HepG2 (cell line): ENCODE data around the gene CHKB. TPM values are rescaled to one million over a fixed set of nuclear protein-coding genes. Genes with fewer than 3 reads are reported as not detected.

Source experiments
- ATAC-seq: fragments of 200-7000 bp; cut with Tn5 transposase; 3 replicates; pipeline ENCODE4 v1.9.1; 2020; ENCODE audit warnings: mild to moderate bottlenecking, moderate library complexity
- BruUV-seq: library from RNA; stranded (reverse); fragments of 400-500 nt; replicated peaks from 2 replicates; lab custom pipeline; 2021; lab: Mats Ljungman, UMichigan
- CTCF ChIA-PET: fragments of 300-600 bp; formaldehyde crosslinking; extraction: SDS; loops from one replicate; lab custom pipeline; 2021; ENCODE audit warnings: low total read pairs, inconsistent platforms, low intra/inter-chr PET ratio; lab: Yijun Ruan, JAX
- POLR2A ChIA-PET: fragments of 350-600 bp; sonication (Branson Sonifier 250); formaldehyde crosslinking; loops from one replicate; lab custom pipeline; 2020; ENCODE audit warnings: antibody characterized with exemption, inconsistent platforms; lab: Yijun Ruan, JAX
- DNase-seq: peaks from one replicate; pipeline ENCODE4 v3.0.0-alpha.2; 2015; ENCODE audit warnings: low spot score
- FAIRE-seq: peaks from 3 replicates; lab custom pipeline; 2011; peaks lifted over from hg19 to GRCh38; lab: Jason Lieb, UNC
- H2AFZ ChIP-seq: one replicate; pipeline ENCODE4 v1.6.1; 2011; ENCODE audit warnings: low read length, inconsistent platforms
- H3K27ac ChIP-seq: fragments of 300-600 bp; 3 replicates; pipeline ENCODE4 v1.8.0; 2011; ENCODE audit warnings: mixed run types, mild to moderate bottlenecking, mixed read lengths, low read length, inconsistent platforms; ENCODE audit not compliant: insufficient read depth; ENCODE audit errors: extremely low read length
- H3K27me3 ChIP-seq, 2 experiments: fragments of 200-600 bp in 1 of 2; 2 replicates in 1 of 2; 3 replicates in 1 of 2; pipeline versions ENCODE4 v1.6.0 to v1.8.0; 2011; ENCODE audit warnings: low read length in 2 of 2, mild to moderate bottlenecking in 2 of 2, moderate library complexity in 2 of 2, inconsistent platforms in 1 of 2; ENCODE audit not compliant: insufficient read depth in 2 of 2, control insufficient read depth in 1 of 2
- H3K36me3 ChIP-seq, 2 experiments: fragments of 200-600 bp in 1 of 2; replicated peaks in 1 of 2; 2 replicates in 1 of 2; 3 replicates in 1 of 2; pipeline versions ENCODE4 v1.5.1 to v1.8.0; 2011; ENCODE audit warnings: low read length in 2 of 2, inconsistent platforms in 1 of 2; ENCODE audit not compliant: insufficient read depth in 2 of 2, control insufficient read depth in 1 of 2
- H3K4me1 ChIP-seq: 2 replicates; pipeline ENCODE4 v1.5.1; 2012; ENCODE audit warnings: low read length, inconsistent platforms; ENCODE audit not compliant: insufficient read depth
- H3K4me2 ChIP-seq: 2 replicates; pipeline ENCODE4 v1.6.0; 2011; ENCODE audit warnings: low read depth, low read length, inconsistent platforms
- H3K4me3 ChIP-seq, 3 experiments: fragments of 200-600 bp in 1 of 3; sonication (generic), shearing (Covaris generic) in 1 of 3; replicated peaks in 1 of 3; 2 replicates each; pipeline ENCODE4 v1.5.1; 2011 to 2016; ENCODE audit warnings: low read length in 3 of 3, inconsistent platforms in 2 of 3, low read depth in 2 of 3, mild to moderate bottlenecking in 2 of 3, control low read depth in 1 of 3, mixed read lengths in 1 of 3; ENCODE audit not compliant: insufficient read depth in 1 of 3
- H3K79me2 ChIP-seq: one replicate; pipeline ENCODE4 v1.6.1; 2011; ENCODE audit warnings: low read length, inconsistent platforms; ENCODE audit not compliant: insufficient read depth
- H3K9ac ChIP-seq: 2 replicates; pipeline ENCODE4 v1.6.0; 2011; ENCODE audit warnings: mild to moderate bottlenecking, low read depth, low read length, inconsistent platforms; ENCODE audit not compliant: insufficient read depth
- H3K9me3 ChIP-seq: 2 replicates; pipeline ENCODE4 v1.5.1; 2012; ENCODE audit warnings: mild to moderate bottlenecking, low read length
- H4K20me1 ChIP-seq: 2 replicates; pipeline ENCODE4 v1.6.0; 2011; ENCODE audit warnings: inconsistent platforms, mild to moderate bottlenecking, low read length, moderate library complexity; ENCODE audit not compliant: insufficient read depth
- CBX2 ChIP-seq, 2 experiments: fragments of 200-600 bp in 1 of 2; sonication (generic); formaldehyde crosslinking in 1 of 2; IDR thresholded peaks; 2 replicates each; pipeline versions ENCODE4 v1.7.0 to v1.8.1; 2018 to 2022; ENCODE audit warnings: low read depth in 2 of 2, low read length in 1 of 2, mild to moderate bottlenecking in 1 of 2, missing genetic modification reagents in 1 of 2
- CC2D1A ChIP-seq: sonication (generic); formaldehyde crosslinking; IDR thresholded peaks from 2 replicates; pipeline ENCODE4 v1.8.1; 2023; ENCODE audit warnings: mild to moderate bottlenecking, missing genetic modification reagents
- MBD4 ChIP-seq: IDR thresholded peaks from 2 replicates; pipeline ENCODE4 v1.6.1; 2012; ENCODE audit warnings: low read length, inconsistent platforms, borderline replicate concordance
- NFYC ChIP-seq: IDR thresholded peaks from 2 replicates; pipeline ENCODE4 v1.6.1; 2016; ENCODE audit warnings: missing genetic modification reagents, missing compliant biosample characterization
- TCF7 ChIP-seq: sonication (generic); IDR thresholded peaks from 2 replicates; pipeline ENCODE4 v1.6.1; 2016; ENCODE audit warnings: antibody characterized with exemption, low read depth
- U2AF1 ChIP-seq: fragments of 200-400 bp; formaldehyde crosslinking; optimal IDR thresholded peaks from 2 replicates; pipeline ENCODE3; 2017; ENCODE audit warnings: mild to moderate bottlenecking, low read depth, low read length
- XBP1 ChIP-seq: sonication (generic); formaldehyde crosslinking; IDR thresholded peaks from 2 replicates; pipeline ENCODE4 v1.5.0; 2020; ENCODE audit warnings: missing genetic modification reagents
- ZNF30 ChIP-seq: sonication (generic); formaldehyde crosslinking; IDR thresholded peaks from 2 replicates; pipeline ENCODE4 v1.5.0; 2020; ENCODE audit warnings: mild to moderate bottlenecking, missing genetic modification reagents
- WGBS: methylation state at CpG from one replicate; pipeline ENCODE4 v1.1.6; 2017; ENCODE audit warnings: low lambda C conversion rate; 5-methylcytosine and 5-hydroxymethylcytosine counted together
- in situ Hi-C: cut with HindIII; loops from 2 replicates; pipeline ENCODE4 v1.10.0; 2017; ENCODE audit warnings: low pct_unique_long_range_greater_than_20kb; ENCODE audit not compliant: extremely low pct_ligation_motif_present
- intact Hi-C: fragments of 100-400 bp; cut with micrococcal nuclease; formaldehyde crosslinking; loops from one replicate; pipeline ENCODE4 v1.10.0; 2022; ENCODE audit not compliant: unreplicated experiment
- polyA plus RNA-seq, 8 experiments: library from polyadenylated mRNA; depleted of rRNA in 3 of 8; stranded (reverse) in 7 of 8; unstranded in 1 of 8; fragments of >200 nt; fragmentation: Illumina TruSeq in 4 of 8; extraction: Trizol in 4 of 8; gene quantifications; 2 replicates each; pipeline versions ENCODE4 v1.2.1 to v1.2.3, GENCODE V29; 2011 to 2016; ENCODE audit warnings: low read depth in 4 of 8, missing spikeins in 1 of 8, mixed read lengths in 1 of 8; ENCODE audit not compliant: insufficient read depth in 1 of 8
- total RNA-seq, 5 experiments: library from RNA; depleted of rRNA; stranded (reverse); fragments of >200 nt; fragmentation: Illumina TruSeq; extraction: Trizol; gene quantifications; 2 replicates each; pipeline ENCODE4 v1.2.3, GENCODE V29; 2016; ENCODE audit warnings: low read depth in 1 of 5

Gene CHKB
- total and polyA plus RNA-seq, 2 of the 13 experiments (the other 11 are each of a cell fraction or from before 2014, with no cell fraction given), result 24.5 to 42.7 TPM

DNA sequence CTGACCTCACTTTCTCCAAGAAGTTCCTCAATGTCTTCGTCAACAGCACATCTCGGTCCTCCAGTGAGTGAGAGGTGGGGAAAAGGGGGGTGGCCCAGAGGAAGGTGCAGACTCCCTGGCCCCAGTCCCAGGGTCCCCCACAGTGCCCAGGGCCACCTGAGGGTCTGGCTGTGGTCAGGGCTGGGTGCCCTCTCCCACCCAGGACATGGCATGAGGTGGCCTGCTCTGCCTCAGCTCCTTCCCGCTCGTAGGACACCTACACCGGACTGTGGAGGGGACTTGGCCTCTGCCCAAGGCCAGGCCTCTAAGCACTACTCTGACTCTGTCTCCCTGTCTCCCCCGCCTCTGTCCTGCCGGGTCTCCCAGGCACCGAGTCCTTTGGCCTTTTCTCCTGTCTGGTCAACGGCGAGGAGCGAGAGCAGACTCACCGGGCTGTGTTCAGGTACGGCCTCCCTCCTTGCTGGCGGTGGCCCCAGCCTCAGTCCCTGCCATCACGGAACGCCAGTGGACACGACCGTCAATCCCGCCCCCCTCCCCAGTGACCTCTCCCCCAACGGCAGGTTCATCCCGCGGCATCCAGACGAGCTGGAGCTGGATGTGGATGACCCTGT lies 22.5 kb upstream of the CHKB start:
- H2AFZ ChIP-seq, result no peak overlapping the region
- peaks cover 0 to 3% of the 10 kb centered on the region in 2 experiments; a peak in 2 of 5 replicates for H3K27me3 ChIP-seq
- no peak overlapping the region for H3K9ac ChIP-seq
- no peak overlapping the region for H3K4me2 ChIP-seq
- ChIA-PET POLR2A (no interaction called here), CTCF (no interaction called here)
- BruUV-seq, result no TSS peak
- intact Hi-C loops, result no loop called here
- TF ChIP-seq NFYC (CRISPR knock-in tag) (no peak), MBD4 (no peak), ZNF30 (CRISPR knock-in tag) (no peak), TCF7 (no peak), CBX2 (IDR thresholded peaks at IDR 0.05; ENCODE audit: low read depth, low read length) (no peak), CBX2 (CRISPR knock-in tag; IDR thresholded peaks at IDR 0.05; ENCODE audit: low read depth) (no peak), XBP1 (CRISPR knock-in tag) (no peak)
- FAIRE-seq (no peak), ATAC-seq (no peak), DNase-seq (no peak)
- H3K4me1 ChIP-seq, result peaks cover 9% of the 10 kb centered on the region; the same call in 1 of the 2 replicates
- no peaks in the 10 kb centered on the region for H3K79me2 ChIP-seq
- no peaks in the 10 kb centered on the region for H4K20me1 ChIP-seq
- H3K36me3 ChIP-seq, result no peaks in the 10 kb centered on the region
- no peaks in the 10 kb centered on the region for H3K9me3 ChIP-seq
- H3K4me3 ChIP-seq, result no peak overlapping the region
- 89% methylated on average over 20 of the region's 23 CpGs for WGBS
- in situ Hi-C loops, result no loop called here
- H3K27ac ChIP-seq, result no peak overlapping the region

DNA sequence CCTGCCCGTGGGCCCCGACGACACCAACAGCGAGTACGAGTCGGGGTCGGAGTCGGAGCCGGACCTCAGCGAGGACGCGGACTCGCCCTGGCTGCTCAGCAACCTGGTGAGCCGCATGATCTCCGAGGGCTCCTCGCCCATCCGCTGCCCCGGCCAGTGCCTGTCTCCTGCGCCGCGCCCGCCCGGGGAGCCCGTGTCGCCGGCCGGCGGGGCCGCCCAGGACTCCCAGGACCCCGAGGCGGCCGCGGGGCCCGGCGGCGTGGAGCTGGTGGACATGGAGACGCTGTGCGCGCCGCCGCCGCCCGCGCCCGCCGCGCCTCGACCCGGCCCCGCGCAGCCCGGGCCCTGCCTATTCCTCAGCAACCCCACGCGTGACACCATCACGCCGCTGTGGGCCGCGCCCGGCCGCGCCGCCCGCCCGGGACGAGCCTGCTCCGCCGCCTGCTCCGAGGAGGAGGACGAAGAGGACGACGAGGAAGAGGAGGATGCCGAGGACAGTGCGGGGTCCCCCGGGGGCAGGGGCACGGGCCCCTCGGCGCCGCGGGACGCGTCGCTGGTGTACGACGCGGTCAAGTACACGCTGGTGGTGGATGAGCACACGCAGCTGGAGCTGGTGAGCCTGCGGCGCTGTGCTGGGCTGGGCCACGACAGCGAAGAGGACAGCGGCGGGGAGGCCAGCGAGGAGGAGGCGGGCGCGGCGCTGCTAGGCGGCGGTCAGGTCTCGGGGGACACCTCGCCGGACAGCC lies 21.8 kb upstream of the CHKB start:
- H3K9ac ChIP-seq, result no peak overlapping the region
- H2AFZ ChIP-seq, result no peak overlapping the region
- H3K27ac ChIP-seq, result no peak overlapping the region
- ATAC-seq, result no peak
- in situ Hi-C loops (no loop called here), intact Hi-C loops (no loop called here)
- 97% methylated on average over 68 of the region's 103 CpGs for WGBS
- no peak overlapping the region for H3K4me3 ChIP-seq
- ChIA-PET CTCF (no interaction called here), POLR2A (no interaction called here)
- H3K79me2 ChIP-seq, result no peaks in the 10 kb centered on the region
- H3K4me1 ChIP-seq, result peaks cover 15% of the 10 kb centered on the region
- H3K36me3 ChIP-seq, result no peaks in the 10 kb centered on the region
- no peak for DNase-seq
- H3K27me3 ChIP-seq, result peaks cover 0 to 2% of the 10 kb centered on the region in 2 experiments; a peak in 2 of 5 replicates
- no peaks in the 10 kb centered on the region for H3K9me3 ChIP-seq
- no peaks in the 10 kb centered on the region; the same call in 1 of the 2 replicates for H4K20me1 ChIP-seq
- FAIRE-seq, result no peak
- no TSS peak for BruUV-seq
- TF ChIP-seq U2AF1 (no peak), CC2D1A (CRISPR knock-in tag) (no peak)
- H3K4me2 ChIP-seq, result no peak overlapping the region
